H54 (cell line): ENCODE results near the gene ACTR1A.
"Not testable (repeated sequence)": the region's sequence is repeated elsewhere in the genome, so short reads cannot be mapped to it uniquely, and the experiment has no call there.

ENCODE experiments used
- DNase-seq: peaks from one replicate; pipeline ENCODE4 v3.0.0; 2011; ENCODE audit warnings: low spot score, mixed read lengths; ENCODE audit not compliant: insufficient read length
- FAIRE-seq: peaks from 3 replicates; lab custom pipeline; 2011; peaks lifted over from hg19 to GRCh38; lab: Jason Lieb, UNC
- POLR2A ChIP-seq: IDR thresholded peaks from 2 replicates; pipeline ENCODE4 v1.6.1; 2011; ENCODE audit warnings: low read depth, mild to moderate bottlenecking, low read length

Gene ACTR1A

DNA sequence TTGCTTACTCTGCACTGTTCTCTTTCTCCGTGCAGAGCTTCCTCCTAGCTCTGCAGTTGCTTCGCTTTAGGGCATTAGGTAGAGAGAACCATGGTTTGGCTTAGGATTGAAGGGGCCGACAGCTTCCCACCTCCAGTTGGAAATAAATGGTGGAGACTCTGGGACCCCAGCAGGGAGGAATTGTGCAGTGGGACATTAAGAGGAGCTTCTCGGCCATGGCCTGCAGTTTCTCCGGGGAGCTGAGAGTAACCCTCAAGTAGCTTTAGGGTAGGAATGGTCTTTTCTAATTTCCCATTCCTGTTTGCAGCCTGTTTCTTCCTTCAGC is 2.4 kb upstream of the ACTR1A start:
- no peak for FAIRE-seq
- no peak for TF ChIP-seq POLR2A
- DNase-seq, result no peak

DNA sequence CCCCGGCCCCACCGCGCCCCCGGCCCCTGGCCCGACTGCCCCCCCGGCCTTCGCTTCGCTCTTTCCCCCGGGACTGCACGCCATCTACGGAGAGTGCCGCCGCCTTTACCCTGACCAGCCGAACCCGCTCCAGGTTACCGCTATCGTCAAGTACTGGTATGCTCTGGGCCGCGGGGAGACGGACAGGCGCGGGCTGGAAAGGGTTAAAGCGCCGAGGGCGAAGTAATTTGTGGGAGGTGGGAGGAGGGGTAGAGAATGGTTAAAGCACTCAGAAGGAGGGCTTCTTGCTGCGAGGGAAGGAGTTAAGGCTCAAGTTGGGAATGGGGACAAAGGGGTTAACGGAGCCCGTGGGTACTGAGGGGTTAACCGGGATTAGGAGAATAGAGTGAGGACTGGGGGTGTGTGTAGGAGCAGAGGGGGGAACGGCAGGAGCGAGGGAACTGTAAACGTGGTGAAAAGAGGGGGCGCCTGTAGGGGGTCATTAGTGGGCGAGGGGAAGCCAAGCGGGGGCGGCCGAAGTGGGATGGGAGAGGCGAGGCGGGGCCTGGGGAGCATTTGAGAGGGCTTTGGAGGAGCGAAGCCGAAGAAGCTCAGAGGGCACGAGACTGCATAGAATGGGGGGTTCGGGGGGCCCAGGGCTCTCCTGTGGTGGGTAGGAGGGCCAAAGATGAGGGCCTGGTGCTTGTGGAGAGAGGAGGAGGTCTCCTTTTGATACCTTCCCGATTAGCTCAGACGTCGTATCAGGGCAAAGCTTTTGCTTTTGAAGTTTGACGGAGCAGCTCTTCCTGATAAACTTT is 1.9 kb upstream of the ACTR1A start:
- DNase-seq, result no peak
- no peak for FAIRE-seq
- no peak for TF ChIP-seq POLR2A

GRCh38 chr10:102503264-102504178 is 1.0 kb upstream of the ACTR1A start, which contains the start of gene SUFU:
Gene SUFU (plus strand): TSS chr10:102503972. CDS start chr10:102504153, 181 bp downstream.
- FAIRE-seq, result no peak
- peak; percentile 95 for TF ChIP-seq POLR2A

GRCh38 chr10:102502029-102502336 is 529 bp downstream of the ACTR1A start:
- FAIRE-seq (no peak), DNase-seq (peak; percentile 91)
- TF ChIP-seq POLR2A, result peak; percentile 2

More at GRCh38 chr10:102503264-102504178, 1.0 kb upstream of the ACTR1A start, which contains the start of gene SUFU:
- DNase-seq, result peak; percentile 84

DNA sequence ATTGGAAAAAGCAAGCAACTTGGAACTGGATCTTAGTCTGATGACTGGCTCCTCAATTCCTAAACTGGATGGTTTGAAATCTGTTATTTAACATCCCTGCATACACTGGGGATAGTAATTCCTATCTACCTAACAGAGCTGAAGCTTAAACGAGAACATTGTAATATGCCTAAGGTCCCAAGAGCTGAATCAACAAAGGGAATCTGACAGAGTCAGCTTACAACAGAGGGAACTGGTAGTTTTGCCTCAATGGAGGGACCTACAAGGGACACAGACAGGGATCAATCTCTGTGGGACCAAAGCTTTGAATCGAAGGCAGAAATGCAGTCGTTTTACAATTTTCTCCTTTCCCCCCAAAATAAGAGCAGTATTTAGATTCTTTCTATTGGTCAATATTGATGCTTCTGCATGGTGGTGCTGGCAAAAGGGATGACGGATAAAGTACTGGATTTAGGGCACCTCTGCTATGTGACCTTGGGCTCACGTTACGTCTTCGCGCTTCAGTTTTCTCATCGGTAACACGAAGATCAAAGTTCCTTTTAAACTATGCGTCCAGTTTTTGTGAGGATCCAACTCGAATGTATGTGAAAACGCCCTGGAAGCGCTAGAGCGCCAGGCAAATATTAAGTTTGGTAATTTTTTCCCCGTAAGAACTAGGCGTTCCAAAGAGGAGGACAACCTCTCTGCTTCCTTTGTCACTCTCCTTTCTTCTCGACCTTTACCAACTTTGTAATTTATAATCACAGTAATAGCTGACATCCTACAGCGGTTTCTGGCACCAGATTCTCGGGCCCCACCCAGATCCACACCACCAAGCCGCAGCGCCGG is 1.1 kb downstream of the ACTR1A start:
- peak; percentile 51; the same call in 1 of the 2 replicates for TF ChIP-seq POLR2A
- FAIRE-seq, result no peak
- DNase-seq, result no peak

GRCh38 chr10:102500686-102501085 is 1.8 kb downstream of the ACTR1A start:
- not testable (repeated sequence) for DNase-seq, FAIRE-seq

DNA sequence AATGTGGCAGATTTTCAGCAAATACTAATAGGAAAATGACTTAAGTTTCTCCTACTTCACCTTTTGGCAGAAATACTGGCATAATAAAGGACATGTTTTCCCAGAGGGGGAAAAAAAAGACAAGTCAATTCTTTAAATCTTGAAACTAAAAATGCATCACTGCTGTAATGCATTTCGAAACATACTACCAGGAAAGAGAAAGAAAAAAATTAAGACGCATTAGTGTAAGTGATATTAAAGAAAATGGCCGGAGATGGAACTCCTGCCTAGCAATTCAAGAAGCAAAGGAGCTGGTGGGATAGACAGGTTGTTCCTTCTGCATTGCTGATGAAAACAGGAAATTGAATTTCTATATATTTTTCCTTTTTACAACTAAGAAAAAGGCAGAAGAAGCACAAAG is 3.2 kb downstream of the ACTR1A start:
- DNase-seq (no peak), FAIRE-seq (no peak)
- TF ChIP-seq POLR2A, result no peak

- FAIRE-seq (no peak), DNase-seq (no peak)
- TF ChIP-seq POLR2A, result no peak
These were observed 5.0 kb downstream of the ACTR1A start for GRCh38 chr10:102497545-102497944.

DNA sequence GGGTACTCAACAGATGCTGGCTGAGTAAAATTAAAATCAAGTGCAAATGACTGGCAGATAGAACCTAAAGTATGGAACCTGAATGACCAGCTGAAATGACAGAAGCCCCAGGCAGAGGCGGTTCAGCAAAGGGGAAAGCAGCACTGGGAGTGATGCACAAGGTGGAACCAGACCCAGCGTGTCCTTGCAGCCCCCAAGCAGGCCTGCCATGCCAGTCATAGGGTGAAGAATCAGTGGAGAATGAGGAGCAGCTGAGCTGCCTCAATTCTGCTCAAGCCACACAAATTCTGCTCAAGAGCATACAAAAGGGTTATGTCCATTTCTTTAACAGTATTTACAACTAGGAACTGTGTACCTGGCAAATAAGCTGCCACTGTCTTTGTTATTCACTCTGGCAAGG is 8.7 kb downstream of the ACTR1A start:
- FAIRE-seq, result no peak
- DNase-seq, result no peak
- TF ChIP-seq POLR2A, result no peak

- no peak for TF ChIP-seq POLR2A
- FAIRE-seq (no peak), DNase-seq (no peak)
These were observed 9.5 kb downstream of the ACTR1A start for GRCh38 chr10:102492983-102493382.

DNA sequence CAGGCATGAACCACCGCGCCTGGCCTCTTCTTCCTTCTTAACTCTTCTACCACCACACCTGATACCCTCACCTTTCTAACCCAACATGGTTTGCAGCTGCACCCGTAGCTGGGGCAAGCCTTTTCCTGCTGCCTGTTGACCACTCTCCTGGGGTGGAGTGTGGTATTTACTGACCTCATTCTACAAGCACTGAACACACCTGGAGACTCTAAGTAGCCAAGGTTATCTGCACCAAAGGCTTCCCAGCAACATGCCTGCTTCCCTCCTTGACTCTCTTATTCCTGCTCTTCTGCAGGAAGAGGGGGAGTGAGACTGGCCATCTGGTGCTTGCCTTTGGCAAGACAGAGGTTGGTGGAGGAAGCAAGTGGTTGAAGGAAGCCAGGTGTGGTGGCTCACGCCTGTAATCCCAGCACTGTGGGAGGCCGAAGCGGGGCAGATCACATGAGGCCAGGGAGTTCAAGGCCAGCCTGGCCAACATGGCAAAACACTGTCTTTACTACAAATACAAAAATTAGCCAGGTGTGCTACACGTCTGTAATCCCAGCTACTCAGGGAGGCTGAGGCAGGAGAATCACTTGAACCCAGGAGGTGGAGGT is 10.1 kb downstream of the ACTR1A start:
- no peak for FAIRE-seq
- TF ChIP-seq POLR2A, result no peak
- DNase-seq, result no peak

- FAIRE-seq (no peak), DNase-seq (no peak)
- TF ChIP-seq POLR2A, result no peak
These were observed 11.4 kb downstream of the ACTR1A start for GRCh38 chr10:102491136-102491535.

DNA sequence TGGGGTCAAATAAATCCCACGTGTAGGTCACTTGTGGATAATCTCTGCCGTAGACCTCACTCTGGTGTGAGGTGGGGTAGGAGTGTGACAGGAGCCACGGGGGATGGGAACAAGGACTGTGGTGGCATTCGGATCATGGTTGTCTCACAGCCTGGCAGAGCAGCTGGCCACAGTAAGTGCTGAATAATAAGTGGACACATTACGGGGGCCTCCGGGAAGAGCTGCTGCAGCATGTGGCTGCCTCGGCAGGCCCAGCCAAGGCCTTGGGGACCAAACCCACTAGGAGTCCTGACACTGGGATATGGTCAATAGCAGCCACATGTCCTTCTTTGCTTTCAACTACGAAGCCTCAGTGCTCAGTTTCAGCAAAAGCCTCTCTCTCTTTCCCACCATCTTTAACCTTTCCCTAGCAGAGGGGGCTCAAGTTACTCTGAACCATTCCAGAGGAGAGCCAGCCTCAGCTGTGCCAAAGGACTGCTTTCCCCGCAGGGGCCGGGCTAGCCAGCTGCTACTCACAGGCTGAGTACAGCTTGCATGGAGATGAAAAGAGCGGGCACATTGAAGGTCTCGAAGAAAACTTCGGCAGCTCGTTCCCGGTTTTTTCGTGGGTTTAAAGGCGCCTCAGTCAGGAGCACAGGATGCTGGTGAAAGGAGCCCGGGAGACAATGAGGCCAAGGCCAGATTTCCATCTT is 17.3 kb downstream of the ACTR1A start:
- DNase-seq, result no peak
- no peak for FAIRE-seq
- TF ChIP-seq POLR2A, result no peak

GRCh38 chr10:102484021-102484420 is 18.5 kb downstream of the ACTR1A start:
- no peak for TF ChIP-seq POLR2A
- FAIRE-seq (no peak), DNase-seq (no peak)
